Mucosa of descending colon (tissue), 3 donors: ENCODE data around the gene RNF180. TPM values are rescaled to one million over a fixed set of nuclear protein-coding genes. Genes with fewer than 3 reads are reported as not detected.

Experiments used
- ATAC-seq: fragments of 200-7000 bp; cut with Tn5 transposase; one replicate; pipeline ENCODE4 v1.9.1; 2020; ENCODE audit warnings: mild to moderate bottlenecking, moderate library complexity
- DNase-seq, 3 donors: peaks; one replicate each; pipeline ENCODE4 v3.0.0-alpha.2; 2020
- H3K36me3 ChIP-seq: fragments of 200-600 bp; one replicate; pipeline ENCODE4 v1.8.0; 2021; ENCODE audit warnings: low read depth, mild to moderate bottlenecking
- H3K4me1 ChIP-seq: fragments of 200-600 bp; one replicate; pipeline ENCODE4 v1.8.0; 2021; ENCODE audit warnings: low read depth, mild to moderate bottlenecking
- H3K4me3 ChIP-seq: fragments of 200-600 bp; one replicate; pipeline ENCODE4 v1.8.0; 2021; ENCODE audit warnings: mild to moderate bottlenecking
- H3K9me3 ChIP-seq: fragments of 200-600 bp; one replicate; pipeline ENCODE4 v1.8.0; 2021; ENCODE audit warnings: mild to moderate bottlenecking
- CTCF ChIP-seq: fragments of 200-600 bp; IDR thresholded peaks from one replicate; pipeline ENCODE4 v1.8.0; 2022; ENCODE audit warnings: antibody characterized with exemption, mild to moderate bottlenecking
- intact Hi-C, 2 donors: fragments of 100-400 bp; cut with DNase I in 1 of 2; cut with micrococcal nuclease in 1 of 2; formaldehyde crosslinking; loops; one replicate each; pipeline versions ENCODE4 v1.11.0 to v1.11.1; 2022; cut with DNase I, micrococcal nuclease
- total RNA-seq, 3 donors: library from RNA; stranded (reverse); fragmentation: NEBNext Ultra II Directional in 2 of 3; extraction: Animal tissue kit (Norgen Biotek cat#: 25700) in 2 of 3; gene quantifications; one replicate each; pipeline versions ENCODE4 v1.2.1 to v1.2.4, GENCODE V29; 2021 to 2023
- donor health status: DM: no; HTN: no; CAD: no; lungs with moderate emphysema.
- donor health status: DM: no; HTN: no; CAD: no.
- donor health status: DM: no; HTN: yes; CAD: no.

RNF180 gene
- total RNA-seq, 3 donors from 2014 or later, result 0.96 to 15.0 (median 2.8) TPM

GRCh38 chr5:64417390-64417789 lies 251.7 kb downstream of the RNF180 start:
- H3K4me3 ChIP-seq, result no peak overlapping the region
- intact Hi-C loops, result no loop called here
- H3K9me3 ChIP-seq, result peaks cover 13% of the 10 kb centered on the region
- no peak for ATAC-seq
- no peak for DNase-seq
- TF ChIP-seq CTCF, result no peak
- H3K36me3 ChIP-seq, result no peaks in the 10 kb centered on the region
- no peaks in the 10 kb centered on the region for H3K4me1 ChIP-seq

- no peak for DNase-seq
- TF ChIP-seq CTCF, result no peak
- Histone ChIP-seq H3K4me1 (no peaks in the 10 kb centered on the region), H3K9me3 (peaks cover 13% of the 10 kb centered on the region), H3K36me3 (no peaks in the 10 kb centered on the region), H3K4me3 (no peak overlapping the region)
- ATAC-seq, result no peak
- intact Hi-C loops, result no loop called here
Observed at GRCh38 chr5:64418013-64418412, 252.4 kb downstream of the RNF180 start.

Other genes starting within 250 kb of the RNF180 start
- not detected for gene HTR1A, start 203.4 kb upstream of the RNF180 start, total RNA-seq